ENCODE measurements around the gene STOML1. TPM values are rescaled to one million over a fixed set of nuclear protein-coding genes. Genes with fewer than 3 reads are reported as not detected.

The STOML1 gene
- total RNA-seq, 1 experiment from 2014 or later: 6.9 TPM

- POLR2A ChIA-PET: no interaction called here
- CTCF ChIA-PET: interaction anchor here (0.5 to 1.3 kb wide), 3 partner anchors 16 to 618 kb away, joined by 3 to 12 read pairs (median 5); no protein-coding TSS in a partner anchor
- Histone ChIP-seq H3K36me3 (ENCODE audit: control insufficient read depth, insufficient read depth, low read length) (no peaks in the 10 kb centered on the region), H3K9me3 (ENCODE audit: control insufficient read depth, insufficient read depth, low read depth, low read length) (no peaks in the 10 kb centered on the region), H3K4me1 (ENCODE audit: control insufficient read depth, insufficient read depth, low read length) (no peaks in the 10 kb centered on the region), H3K27ac (ENCODE audit: low read length) (no peak overlapping the region), H3K27me3 (ENCODE audit: control insufficient read depth, insufficient read depth, low read length) (no peaks in the 10 kb centered on the region), H3K4me3 (ENCODE audit: low read depth in 2 of 2, low read length in 2 of 2) (no peak overlapping the region)
- no TSS peak for BruUV-seq (replicated peaks)
- DNase-seq (ENCODE audit: low read depth, low spot score) (no peak), ATAC-seq (no peak)
- in situ Hi-C loops (cut with HindIII; ENCODE audit: low pct_unique_long_range_greater_than_20kb, low sequenced_read_pairs) (no loop called here), intact Hi-C loops (cut with micrococcal nuclease; ENCODE audit: unreplicated experiment) (no loop called here)
- TF ChIP-seq TCF7L2 (IDR thresholded peaks at IDR 0.05; ENCODE audit: low read depth, low read length) (no peak), REST (IDR thresholded peaks at IDR 0.05; ENCODE audit: insufficient read depth in 1 of 2, low read depth in 2 of 2, low read length in 1 of 2) (no peak), POLR2AphosphoS5 (IDR thresholded peaks at IDR 0.05; ENCODE audit: low read depth, low read length) (no peak), SIN3A (IDR thresholded peaks at IDR 0.05; ENCODE audit: borderline replicate concordance, insufficient read depth, low read depth, low read length) (no peak), CTCF (IDR thresholded peaks at IDR 0.05) (no peak)
Observed at GRCh38 chr15:73935547-73935946, 56.5 kb downstream of the STOML1 start.

GRCh38 chr15:73934281-73934680 is 57.8 kb downstream of the STOML1 start:
- Histone ChIP-seq H3K4me1 (ENCODE audit: control insufficient read depth, insufficient read depth, low read length) (no peaks in the 10 kb centered on the region), H3K4me3 (ENCODE audit: low read depth in 2 of 2, low read length in 2 of 2) (no peak overlapping the region), H3K9me3 (ENCODE audit: control insufficient read depth, insufficient read depth, low read depth, low read length) (no peaks in the 10 kb centered on the region), H3K27me3 (ENCODE audit: control insufficient read depth, insufficient read depth, low read length) (no peaks in the 10 kb centered on the region), H3K36me3 (ENCODE audit: control insufficient read depth, insufficient read depth, low read length) (no peaks in the 10 kb centered on the region), H3K27ac (ENCODE audit: low read length) (no peak overlapping the region)
- no TSS peak for BruUV-seq (replicated peaks)
- DNase-seq (ENCODE audit: low read depth, low spot score) (no peak), ATAC-seq (no peak; the same call in 1 of the 2 replicates)
- in situ Hi-C loops (cut with HindIII; ENCODE audit: low pct_unique_long_range_greater_than_20kb, low sequenced_read_pairs) (no loop called here), intact Hi-C loops (cut with micrococcal nuclease; ENCODE audit: unreplicated experiment) (no loop called here)
- POLR2A ChIA-PET: no interaction called here
- TF ChIP-seq TCF7L2 (IDR thresholded peaks at IDR 0.05; ENCODE audit: low read depth, low read length): no peak
- CTCF ChIA-PET: no interaction called here

- Histone ChIP-seq H3K27me3 (ENCODE audit: control insufficient read depth, insufficient read depth, low read length) (no peaks in the 10 kb centered on the region), H3K4me1 (ENCODE audit: control insufficient read depth, insufficient read depth, low read length) (peaks cover 4% of the 10 kb centered on the region), H3K4me3 (ENCODE audit: low read depth in 2 of 2, low read length in 2 of 2) (no peak overlapping the region), H3K36me3 (ENCODE audit: control insufficient read depth, insufficient read depth, low read length) (no peaks in the 10 kb centered on the region), H3K27ac (ENCODE audit: low read length) (no peak overlapping the region), H3K9me3 (ENCODE audit: control insufficient read depth, insufficient read depth, low read depth, low read length) (no peaks in the 10 kb centered on the region)
- ChIA-PET POLR2A (no interaction called here), CTCF (interaction anchor here (0.5 kb wide), 1 partner anchor 33 kb away, joined by 5 read pairs; no protein-coding TSS in a partner anchor)
- DNase-seq (ENCODE audit: low read depth, low spot score) (no peak), ATAC-seq (no peak)
- intact Hi-C loops (cut with micrococcal nuclease; ENCODE audit: unreplicated experiment): no loop called here
- no peak for TF ChIP-seq SIN3A (IDR thresholded peaks at IDR 0.05; ENCODE audit: borderline replicate concordance, insufficient read depth, low read depth, low read length)
- TF ChIP-seq CTCF (IDR thresholded peaks at IDR 0.05): no peak
- TF ChIP-seq REST (IDR thresholded peaks at IDR 0.05; ENCODE audit: insufficient read depth in 1 of 2, low read depth in 2 of 2, low read length in 1 of 2): no peak
- TF ChIP-seq TCF7L2 (IDR thresholded peaks at IDR 0.05; ENCODE audit: low read depth, low read length): no peak
- no peak for TF ChIP-seq POLR2AphosphoS5 (IDR thresholded peaks at IDR 0.05; ENCODE audit: low read depth, low read length)
- in situ Hi-C loops (cut with HindIII; ENCODE audit: low pct_unique_long_range_greater_than_20kb, low sequenced_read_pairs): no loop called here
- no TSS peak for BruUV-seq (replicated peaks)
Observed at GRCh38 chr15:73932381-73933191, 59.5 kb downstream of the STOML1 start.

All from Panc1 (cell line).